Colon (tissue), 2 donors: ENCODE measurements around the gene MISP3.
A peak's percentile ranks its signal among the peaks of the same experiment; 100 is the strongest.

ENCODE experiments used
- FAIRE-seq: peaks from 2 replicates; lab custom pipeline; 2012; peaks lifted over from hg19 to GRCh38; lab: Jason Lieb, UNC
- donor health status: control.
- donor health status: control.

The MISP3 gene

GRCh38 chr19:14080887-14081796 is 8.6 kb downstream of the MISP3 start:
- peak; percentile 72 for FAIRE-seq

DNA sequence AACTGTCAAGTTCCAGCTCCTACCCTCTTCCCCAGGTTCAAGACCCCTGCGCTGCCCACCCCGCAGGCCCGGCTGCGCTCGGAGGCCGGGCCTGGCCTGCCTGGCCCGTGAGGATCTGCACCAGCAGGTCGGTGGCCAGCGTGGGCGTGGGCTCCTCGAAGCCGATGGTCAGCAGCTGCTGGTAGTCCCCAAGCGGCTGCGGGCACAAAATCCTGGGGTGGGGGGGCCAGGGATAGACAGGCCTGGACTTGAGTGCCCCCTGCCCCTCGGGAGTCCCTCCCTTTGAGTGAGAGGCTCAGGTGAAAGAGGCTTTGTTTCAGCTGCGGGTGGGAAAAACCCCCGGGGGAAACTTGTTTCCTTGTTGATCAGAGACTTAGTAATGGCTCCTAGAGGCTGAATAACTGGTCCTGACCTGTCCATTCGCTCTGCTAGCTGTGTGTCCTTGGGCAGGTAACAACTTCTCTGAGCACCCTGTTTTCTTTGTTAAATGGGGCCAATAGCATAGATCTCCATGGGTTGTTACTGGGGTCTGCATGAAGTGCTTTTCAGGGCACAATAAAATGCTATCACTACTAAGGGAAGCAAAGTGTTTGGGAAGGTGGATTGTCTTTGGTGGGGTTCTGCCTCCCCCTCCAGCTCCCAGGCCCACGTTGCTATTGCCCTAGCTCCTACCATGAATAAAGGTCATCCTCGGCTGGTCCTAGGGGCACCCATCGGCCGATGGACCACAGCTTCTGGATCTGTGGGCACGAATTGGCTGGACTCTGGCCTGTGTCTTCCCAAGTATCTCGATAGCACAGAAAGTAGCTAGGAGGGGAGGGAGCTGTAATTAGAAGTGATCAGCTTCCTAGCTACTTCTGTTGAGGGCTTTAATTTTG is 9.4 kb downstream of the MISP3 start:
- no peak for FAIRE-seq

- FAIRE-seq, result no peak
These were observed 10.0 kb downstream of the MISP3 start for GRCh38 chr19:14082675-14082960.

GRCh38 chr19:14085309-14085995 is 12.9 kb downstream of the MISP3 start, which contains the start of gene C19orf67:
C19orf67 (minus strand) TSS chr19:14085783; CDS start chr19:14085627, 156 bp downstream.
- no peak for FAIRE-seq

- FAIRE-seq, result no peak
These were observed 13.5 kb downstream of the MISP3 start for GRCh38 chr19:14086098-14086497.

DNA sequence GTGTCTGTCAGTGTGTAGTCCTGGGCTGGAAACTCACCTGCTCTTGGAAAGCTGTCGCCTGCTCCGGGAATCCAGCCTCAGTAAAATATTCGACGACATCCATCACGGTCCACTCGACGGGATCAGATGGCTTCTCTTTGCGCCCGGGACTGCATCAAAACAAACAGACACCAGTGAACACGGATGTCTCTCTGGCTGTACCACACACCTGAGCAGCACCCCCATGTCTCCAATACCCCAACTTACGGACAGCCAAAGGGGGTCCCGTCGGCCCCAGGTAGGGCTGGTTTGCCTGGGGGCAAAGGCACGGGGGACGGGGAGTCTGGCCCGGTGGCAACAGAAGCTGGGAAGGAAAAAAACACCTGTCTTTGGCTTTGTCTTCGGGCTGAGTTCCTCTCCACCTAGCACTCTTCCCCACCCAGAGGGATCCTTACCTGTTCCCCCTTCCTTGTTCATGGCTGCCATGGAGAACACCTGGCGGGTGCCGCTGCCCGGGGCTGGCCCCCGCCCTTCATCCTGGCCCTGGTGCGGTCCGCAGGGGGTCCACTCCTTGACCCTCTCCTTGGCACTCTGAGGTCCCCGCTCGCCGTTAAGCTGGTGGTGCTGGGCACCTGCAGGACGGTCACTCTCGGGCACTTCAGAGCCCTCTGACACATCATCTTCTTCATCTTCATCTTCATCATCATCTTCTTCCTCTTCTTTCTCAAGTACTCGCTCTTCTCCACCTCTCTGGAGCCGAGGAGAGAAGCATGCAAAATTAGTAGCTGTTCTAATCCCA is 16.2 kb downstream of the MISP3 start:
- no peak for FAIRE-seq

DNA sequence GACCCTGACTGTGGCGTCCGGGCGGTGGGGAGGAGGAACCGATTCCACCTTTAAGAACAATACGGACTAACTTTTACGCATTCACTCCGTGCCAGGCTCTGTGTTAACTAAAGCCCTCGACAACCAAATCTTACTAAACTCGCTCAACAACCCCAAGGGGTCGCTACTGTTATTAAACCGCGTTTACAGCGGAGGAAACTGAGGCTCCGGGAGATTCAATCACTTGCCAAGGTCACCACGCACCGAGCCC is 16.8 kb downstream of the MISP3 start:
- no peak for FAIRE-seq

DNA sequence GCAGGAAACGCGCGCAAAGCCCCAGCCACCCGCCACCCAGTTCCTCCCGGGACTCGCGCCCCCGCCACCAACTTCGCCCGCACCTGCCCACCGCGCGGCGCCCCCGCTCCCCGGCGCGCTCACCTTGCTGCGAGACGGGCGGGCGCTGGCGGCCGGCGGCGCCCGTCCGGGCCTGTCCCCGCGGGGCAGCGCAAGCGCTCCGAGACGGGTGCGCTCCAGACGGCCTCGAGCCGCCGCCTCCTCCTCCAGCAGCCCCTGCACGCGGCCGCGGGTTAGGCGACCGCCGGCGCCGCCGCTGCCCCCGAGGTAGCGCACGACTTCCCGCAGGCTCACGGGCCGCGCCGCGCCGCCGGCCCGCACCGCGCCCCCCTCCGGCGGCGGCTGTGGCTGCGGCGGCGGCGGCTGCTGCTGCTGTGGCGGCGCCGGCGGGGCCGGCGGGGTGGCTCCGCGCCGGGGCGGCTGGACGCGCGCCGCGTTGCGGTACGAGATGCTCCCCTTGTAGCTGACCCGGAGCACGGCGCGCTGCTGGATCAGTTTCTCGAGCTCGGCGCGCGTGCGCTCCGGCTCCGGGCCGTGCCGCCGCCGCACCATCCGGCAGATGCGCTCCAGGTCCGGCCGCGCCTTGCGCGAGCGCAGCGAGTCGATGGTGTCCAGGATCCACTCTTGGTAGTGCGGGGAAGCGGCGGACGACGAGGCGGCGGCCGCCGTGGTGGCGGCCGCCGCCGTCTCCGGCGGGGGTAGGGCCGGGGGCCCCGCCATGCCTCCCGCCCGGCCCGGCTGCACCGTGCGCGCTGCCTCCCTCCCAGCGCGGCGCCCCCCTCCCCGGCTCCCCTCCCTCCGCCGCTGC is 17.3 kb downstream of the MISP3 start:
- no peak for FAIRE-seq

- FAIRE-seq, result no peak
These were observed 18.0 kb downstream of the MISP3 start, which contains the start of gene SAMD1 for GRCh38 chr19:14090509-14091080. SAMD1 (minus strand) TSS chr19:14090751.

DNA sequence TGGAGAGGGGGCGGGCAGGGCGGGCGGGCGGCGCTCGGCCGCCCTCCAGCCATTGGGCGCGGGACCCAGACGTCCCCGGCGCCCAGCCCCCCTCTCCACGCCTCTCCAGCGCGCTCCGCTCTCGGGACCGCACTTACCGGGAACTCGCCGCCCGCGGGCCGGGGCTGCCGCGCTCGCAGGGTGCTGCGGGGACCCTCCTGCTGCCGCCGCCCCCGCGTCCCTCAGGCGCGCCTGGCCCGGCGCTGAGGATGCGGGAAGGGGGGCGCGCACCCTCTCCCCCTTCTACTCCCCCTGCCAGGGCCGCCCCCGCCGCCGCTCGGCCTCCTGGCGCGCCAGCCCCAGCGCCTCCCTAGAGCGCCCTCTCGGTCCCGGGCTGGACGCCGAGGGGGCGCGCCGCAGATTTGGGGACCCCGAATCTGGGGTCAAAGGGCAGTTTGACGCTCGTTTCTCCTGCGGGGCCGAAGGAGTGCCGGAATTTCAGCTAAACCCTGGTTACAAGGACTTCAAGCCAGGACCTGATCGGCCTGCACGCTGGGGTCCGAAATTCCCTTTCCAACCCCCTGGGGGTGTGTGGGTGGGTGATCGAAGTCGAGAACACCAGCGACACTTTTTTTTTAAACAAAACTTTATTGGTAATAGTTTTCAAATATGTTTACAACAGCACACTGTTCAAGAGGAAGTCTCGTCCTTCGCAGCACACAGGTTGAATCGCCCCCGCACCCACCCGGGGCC is 18.7 kb downstream of the MISP3 start:
- FAIRE-seq, result no peak

GRCh38 chr19:14091813-14092462 is 19.4 kb downstream of the MISP3 start:
- FAIRE-seq, result no peak

DNA sequence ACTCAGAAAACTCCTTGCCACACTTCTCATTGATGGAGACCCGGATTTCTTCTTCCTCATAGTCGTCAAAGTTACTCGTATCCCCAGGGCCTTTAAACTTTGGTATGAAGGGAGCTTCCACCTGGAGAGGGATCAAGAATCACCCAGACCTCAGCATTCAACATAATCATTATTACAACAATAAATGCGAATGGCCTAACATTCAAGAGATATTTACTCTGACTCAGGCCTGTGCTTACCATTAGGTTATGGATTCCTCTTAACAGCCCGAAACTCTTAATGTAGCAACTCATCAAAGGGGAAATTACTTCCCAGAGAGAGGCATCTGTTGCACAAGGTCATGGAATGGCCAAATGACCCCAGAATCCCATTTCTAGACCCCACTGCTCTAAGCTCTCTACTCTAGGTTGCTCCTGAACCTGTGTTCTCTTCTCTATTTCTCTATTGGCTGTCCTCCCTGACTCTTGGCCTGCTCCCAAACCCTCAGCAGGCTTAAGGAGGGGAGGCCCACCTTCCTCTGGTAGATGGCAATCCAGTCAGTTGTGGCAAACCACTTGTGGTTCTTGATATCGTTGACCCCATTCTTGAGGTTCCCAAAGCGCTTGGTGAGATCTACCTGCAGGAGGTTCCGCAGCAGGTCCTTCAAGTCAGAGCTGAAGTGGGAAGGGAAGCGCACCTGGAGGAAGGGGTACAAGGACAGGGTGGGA is 20.7 kb downstream of the MISP3 start:
- FAIRE-seq, result no peak

DNA sequence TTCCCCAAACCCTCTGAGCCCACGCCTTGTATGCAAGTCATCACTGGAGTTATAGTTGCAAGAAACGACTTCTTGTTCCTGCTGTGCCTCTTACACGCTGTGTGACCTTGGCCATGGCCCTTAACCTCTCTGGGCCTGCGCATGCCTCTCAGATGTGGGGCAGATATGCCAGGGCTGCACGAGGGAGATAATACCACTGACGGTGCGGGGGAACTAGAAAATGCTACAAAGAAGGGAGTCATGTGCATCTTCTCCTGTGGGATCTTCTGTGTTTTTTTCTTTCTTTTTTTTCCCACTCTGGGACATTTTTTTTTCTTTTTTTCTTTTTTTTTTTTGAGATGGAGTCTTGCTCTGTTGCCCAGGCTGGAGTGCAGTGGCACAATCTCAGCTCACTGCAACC is 22.3 kb downstream of the MISP3 start:
- FAIRE-seq, result no peak

GRCh38 chr19:14096272-14096992 is 23.8 kb downstream of the MISP3 start:
- no peak for FAIRE-seq

DNA sequence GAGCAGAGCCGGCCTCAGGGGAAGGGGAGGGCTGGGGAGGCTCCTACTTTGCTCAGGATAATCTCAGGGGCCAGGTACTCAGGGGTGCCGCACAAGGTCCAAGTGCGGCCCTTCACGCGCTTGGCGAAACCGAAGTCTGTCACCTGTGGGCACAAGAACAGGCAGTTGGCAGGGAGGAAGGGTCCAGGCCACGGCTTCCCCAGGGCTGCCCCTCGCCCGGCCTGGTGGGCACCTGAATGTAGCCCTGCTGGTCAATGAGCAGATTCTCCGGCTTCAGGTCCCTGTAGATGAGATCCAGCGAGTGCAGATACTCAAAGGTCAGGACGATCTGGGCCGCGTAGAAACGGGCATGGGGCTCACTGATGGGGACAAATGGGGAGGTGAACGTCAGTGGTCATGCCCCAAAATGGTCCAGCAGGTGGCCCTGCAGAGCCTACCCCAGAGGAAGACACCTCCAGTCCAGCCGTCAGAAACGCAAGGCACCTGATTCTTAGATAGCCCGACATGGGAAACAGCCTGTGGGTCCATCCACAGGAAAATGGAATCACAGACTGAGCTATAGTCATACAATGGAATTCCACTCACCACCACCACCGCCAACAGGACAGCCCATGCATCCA is 25.1 kb downstream of the MISP3 start:
- no peak for FAIRE-seq

DNA sequence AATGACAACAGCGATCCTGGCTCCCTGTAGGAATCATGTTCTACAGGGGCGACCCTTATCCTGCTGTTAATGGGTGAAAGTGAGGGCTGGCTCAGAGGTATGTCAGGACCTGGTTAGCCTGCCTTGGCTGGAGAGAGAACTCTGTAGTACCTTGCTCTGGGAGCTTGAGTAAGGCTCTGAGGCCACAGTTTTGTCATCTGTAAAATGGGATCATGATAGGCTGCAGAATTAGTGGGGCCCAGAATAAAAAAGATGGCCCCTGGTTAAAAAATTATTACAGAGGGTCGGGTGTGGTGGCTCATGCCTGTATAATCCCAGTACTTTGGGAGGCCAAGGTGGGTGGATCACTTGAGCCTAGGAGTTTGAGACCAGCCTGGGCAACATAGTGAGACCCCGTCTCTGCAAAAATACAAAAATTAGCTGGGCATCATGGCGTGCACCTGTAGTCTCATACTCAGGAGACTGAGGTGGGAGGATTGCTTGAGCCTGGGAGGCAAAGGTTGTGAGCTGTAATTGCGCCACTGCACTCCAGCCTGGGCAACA is 28.5 kb downstream of the MISP3 start:
- no peak for FAIRE-seq

DNA sequence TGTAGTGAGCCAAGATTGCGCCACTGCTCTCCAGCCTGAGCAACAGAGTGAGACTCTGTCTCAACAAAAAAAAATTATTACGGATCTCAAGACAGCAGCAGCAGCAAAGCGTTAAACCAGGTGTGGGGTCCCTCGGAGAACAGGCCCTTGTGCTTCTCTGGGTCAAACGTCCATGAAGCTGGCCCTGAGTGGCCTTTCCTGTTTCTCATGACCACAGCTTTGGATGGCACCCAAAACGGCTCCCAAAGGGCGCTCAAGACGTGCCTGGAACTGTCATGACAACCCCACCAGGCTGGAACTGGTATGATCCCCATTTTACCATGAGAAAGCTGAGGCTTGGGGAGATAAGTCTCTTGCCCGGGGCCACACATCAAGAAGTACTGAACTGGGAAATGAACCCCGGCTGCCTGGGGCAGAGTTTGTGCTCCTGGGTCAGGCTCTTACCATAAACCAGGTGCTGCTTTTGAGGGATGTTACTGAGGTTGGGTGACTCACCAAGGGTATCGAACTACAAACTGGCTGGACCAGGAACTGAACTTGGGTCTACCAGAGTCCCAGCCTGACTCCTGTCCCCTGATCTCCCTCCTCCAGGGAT is 29.6 kb downstream of the MISP3 start:
- no peak for FAIRE-seq
